Thyroid gland (tissue), 4 donors: ENCODE data around the gene MEIOSIN.

Experiments
- POLR2A ChIP-seq, 2 donors: fragments of 450-650 bp; IDR thresholded peaks; one replicate each; pipeline ENCODE4 v1.6.1; 2017; ENCODE audit warnings: antibody characterized with exemption in 2 of 2, mild to moderate bottlenecking in 2 of 2, moderate library complexity in 1 of 2
- TF ChIP-seq, protein P1 (sequence below), 6 experiments: fragments of 200-600 bp in 3 of 6; fragments of 450-650 bp in 3 of 6; sonication (generic) in 3 of 6; IDR thresholded peaks; one replicate each; pipeline ENCODE4 v1.5.1; 2016 to 2019; ENCODE audit warnings: antibody characterized with exemption in 6 of 6, mild to moderate bottlenecking in 2 of 6, inconsistent platforms in 1 of 6, moderate library complexity in 1 of 6

DNA sequence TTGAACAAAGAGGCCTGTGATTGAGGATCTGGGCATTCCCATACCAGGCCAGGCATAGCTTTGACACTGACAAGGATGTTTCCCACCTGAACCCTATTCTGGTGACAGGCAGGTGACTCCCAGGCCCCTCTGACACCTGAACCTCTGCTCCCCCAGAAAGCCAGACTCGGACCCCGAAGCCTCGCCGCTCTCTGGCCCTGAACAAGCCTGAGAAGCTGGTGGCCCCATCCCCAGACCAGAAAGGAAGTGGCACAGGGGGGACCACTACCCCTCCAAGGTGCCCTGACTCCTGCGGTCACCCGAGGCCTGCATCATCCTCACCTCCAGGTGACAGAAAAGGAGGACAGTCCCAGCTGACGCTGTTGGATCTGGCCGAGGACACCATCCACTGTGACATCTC is 21.1 kb downstream of the MEIOSIN start:
- TF ChIP-seq, protein P1, sequence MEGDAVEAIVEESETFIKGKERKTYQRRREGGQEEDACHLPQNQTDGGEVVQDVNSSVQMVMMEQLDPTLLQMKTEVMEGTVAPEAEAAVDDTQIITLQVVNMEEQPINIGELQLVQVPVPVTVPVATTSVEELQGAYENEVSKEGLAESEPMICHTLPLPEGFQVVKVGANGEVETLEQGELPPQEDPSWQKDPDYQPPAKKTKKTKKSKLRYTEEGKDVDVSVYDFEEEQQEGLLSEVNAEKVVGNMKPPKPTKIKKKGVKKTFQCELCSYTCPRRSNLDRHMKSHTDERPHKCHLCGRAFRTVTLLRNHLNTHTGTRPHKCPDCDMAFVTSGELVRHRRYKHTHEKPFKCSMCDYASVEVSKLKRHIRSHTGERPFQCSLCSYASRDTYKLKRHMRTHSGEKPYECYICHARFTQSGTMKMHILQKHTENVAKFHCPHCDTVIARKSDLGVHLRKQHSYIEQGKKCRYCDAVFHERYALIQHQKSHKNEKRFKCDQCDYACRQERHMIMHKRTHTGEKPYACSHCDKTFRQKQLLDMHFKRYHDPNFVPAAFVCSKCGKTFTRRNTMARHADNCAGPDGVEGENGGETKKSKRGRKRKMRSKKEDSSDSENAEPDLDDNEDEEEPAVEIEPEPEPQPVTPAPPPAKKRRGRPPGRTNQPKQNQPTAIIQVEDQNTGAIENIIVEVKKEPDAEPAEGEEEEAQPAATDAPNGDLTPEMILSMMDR (IDR thresholded peaks at IDR 0.05): no peak
- no peak for TF ChIP-seq POLR2A (IDR thresholded peaks at IDR 0.05)
